Measurements from ENCODE around the gene SGMS1. TPM values are rescaled to one million over a fixed set of nuclear protein-coding genes. Genes with fewer than 3 reads are reported as not detected.
A peak's percentile ranks its signal among the peaks of the same experiment; 100 is the strongest.

Gene SGMS1
- total RNA-seq, 1 donor from 2014 or later: 24.1 TPM

DNA sequence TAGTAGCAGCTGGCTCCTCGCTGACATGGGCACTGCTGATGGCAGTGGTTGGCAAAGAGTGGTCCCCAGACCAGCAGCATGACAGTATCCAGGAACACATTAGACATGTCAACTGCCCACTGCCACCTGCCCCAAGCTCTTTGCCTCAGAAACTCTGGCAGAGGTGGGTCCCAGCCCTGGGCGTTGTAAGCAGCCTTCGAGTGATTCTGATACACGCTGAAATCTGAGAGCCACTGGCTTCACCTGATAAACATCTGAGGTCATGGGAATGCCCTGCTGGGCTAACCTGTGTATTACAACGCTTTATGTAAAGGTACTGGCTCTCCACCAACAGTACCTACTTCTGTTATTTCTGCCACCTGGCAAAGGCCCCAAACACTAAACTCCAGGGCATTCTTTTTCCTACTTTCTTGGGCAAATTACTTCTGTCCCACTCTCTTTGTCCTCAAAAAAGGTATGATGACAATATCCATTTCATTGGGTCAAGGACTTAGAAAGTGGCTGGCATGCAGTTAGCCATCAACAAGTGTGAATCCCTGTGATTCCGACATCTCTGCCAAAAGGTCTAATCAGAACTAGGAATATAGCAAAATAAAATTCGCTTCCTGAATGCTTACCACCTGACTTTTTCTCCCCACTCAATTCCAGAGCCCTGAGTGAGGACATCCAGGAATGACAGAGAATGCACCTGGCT is 9.2 kb downstream of the SGMS1 start:
- Mint-ChIP-seq H3K27me3 (ENCODE audit: unreplicated experiment) (no peaks in the 10 kb centered on the region), H3K9me3 (ENCODE audit: unreplicated experiment) (peaks cover 3% of the 10 kb centered on the region), H3K27ac (ENCODE audit: unreplicated experiment) (no peak overlapping the region), H3K4me1 (ENCODE audit: low read depth, unreplicated experiment) (peaks cover 45% of the 10 kb centered on the region), H3K4me3 (ENCODE audit: unreplicated experiment) (no peak overlapping the region), H3K36me3 (ENCODE audit: unreplicated experiment) (no peaks in the 10 kb centered on the region)
- no peak for DNase-seq
- TF ChIP-seq, protein P1, sequence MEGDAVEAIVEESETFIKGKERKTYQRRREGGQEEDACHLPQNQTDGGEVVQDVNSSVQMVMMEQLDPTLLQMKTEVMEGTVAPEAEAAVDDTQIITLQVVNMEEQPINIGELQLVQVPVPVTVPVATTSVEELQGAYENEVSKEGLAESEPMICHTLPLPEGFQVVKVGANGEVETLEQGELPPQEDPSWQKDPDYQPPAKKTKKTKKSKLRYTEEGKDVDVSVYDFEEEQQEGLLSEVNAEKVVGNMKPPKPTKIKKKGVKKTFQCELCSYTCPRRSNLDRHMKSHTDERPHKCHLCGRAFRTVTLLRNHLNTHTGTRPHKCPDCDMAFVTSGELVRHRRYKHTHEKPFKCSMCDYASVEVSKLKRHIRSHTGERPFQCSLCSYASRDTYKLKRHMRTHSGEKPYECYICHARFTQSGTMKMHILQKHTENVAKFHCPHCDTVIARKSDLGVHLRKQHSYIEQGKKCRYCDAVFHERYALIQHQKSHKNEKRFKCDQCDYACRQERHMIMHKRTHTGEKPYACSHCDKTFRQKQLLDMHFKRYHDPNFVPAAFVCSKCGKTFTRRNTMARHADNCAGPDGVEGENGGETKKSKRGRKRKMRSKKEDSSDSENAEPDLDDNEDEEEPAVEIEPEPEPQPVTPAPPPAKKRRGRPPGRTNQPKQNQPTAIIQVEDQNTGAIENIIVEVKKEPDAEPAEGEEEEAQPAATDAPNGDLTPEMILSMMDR (IDR thresholded peaks at IDR 0.05; ENCODE audit: partially characterized antibody, unreplicated experiment): peak; percentile 66

DNA sequence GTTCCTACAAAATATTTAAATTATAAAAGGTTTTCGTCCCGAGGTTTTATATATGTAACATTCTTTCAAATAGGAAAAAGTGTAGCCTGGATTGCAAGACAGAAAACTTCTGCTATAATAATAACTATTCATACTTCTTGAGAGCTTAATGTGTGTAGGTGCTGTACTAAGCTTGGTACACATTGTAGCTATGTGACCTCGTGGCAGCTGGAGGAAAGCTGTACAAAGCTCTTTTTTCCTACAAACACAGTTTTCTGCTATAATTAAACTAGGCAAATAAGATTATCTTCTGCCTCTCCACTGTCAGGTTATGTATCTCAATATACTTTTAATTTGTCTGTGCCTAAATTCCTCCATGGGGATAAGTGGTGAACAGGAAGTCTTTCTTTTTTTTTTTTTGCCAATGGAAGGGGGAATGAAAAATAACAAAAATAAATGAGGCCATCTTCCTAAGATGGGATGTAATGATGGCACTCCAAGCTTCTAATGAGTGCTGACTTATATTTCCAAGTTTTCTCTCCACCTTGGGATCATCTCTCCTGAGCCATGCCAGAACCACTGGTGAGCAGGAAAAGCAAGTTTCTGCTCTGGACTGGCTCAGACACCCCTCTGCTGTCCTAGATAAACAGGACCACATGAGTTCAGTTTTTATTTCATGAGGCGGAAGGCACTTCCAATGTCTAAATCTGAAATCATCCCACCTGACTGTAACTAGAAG is 9.9 kb downstream of the SGMS1 start:
- no peak for DNase-seq
- H3K4me3 Mint-ChIP-seq (ENCODE audit: unreplicated experiment): no peak overlapping the region
- H3K9me3 Mint-ChIP-seq (ENCODE audit: unreplicated experiment): peaks cover 3% of the 10 kb centered on the region
- peaks cover 39% of the 10 kb centered on the region for H3K4me1 Mint-ChIP-seq (ENCODE audit: low read depth, unreplicated experiment)
- no peaks in the 10 kb centered on the region for H3K36me3 Mint-ChIP-seq (ENCODE audit: unreplicated experiment)
- TF ChIP-seq, protein P1 (IDR thresholded peaks at IDR 0.05; ENCODE audit: partially characterized antibody, unreplicated experiment): no peak
- H3K27ac Mint-ChIP-seq (ENCODE audit: unreplicated experiment): no peak overlapping the region
- H3K27me3 Mint-ChIP-seq (ENCODE audit: unreplicated experiment): no peaks in the 10 kb centered on the region

DNA sequence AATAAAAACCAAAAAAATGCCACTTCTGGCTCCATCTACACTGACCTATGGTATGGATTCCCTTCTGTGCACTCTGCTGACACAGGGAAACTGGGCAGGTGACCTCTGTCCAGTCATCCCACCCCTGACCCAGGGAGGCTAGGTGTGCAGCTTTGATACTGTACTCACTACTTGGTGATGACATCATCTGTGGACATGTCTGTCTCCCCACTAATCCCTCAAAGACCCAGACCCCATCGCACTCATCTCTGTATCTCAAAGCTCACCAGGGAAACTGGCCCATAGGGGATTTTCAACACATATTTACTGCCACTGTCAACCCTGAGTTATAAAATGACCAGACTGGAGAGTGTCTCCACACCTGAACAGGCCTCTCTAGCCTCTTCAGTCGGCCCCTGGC is 10.6 kb downstream of the SGMS1 start:
- H3K27ac Mint-ChIP-seq (ENCODE audit: unreplicated experiment): peak overlapping the region; percentile 60

DNA sequence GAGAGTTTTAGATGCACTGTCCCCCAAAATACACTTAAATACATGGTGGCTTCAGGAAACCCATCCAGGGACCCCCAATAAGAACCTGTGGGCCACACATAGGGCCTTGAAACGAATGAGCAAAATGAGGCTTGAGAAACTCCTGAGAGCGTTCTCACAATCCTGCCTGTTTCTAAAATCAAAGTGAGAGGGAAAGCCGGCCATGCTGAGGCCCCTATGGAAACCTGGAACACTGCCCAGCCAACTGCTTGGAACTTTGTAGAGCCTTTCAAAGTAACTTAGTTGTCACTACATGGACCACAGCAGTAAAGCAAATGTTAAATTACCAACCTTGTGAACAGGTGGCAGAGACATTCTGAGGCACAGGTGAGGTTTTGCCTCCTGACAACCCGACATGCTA is 13.4 kb downstream of the SGMS1 start:
- no peaks in the 10 kb centered on the region for H3K9me3 Mint-ChIP-seq (ENCODE audit: unreplicated experiment)
- H3K27me3 Mint-ChIP-seq (ENCODE audit: unreplicated experiment): no peaks in the 10 kb centered on the region
- no peak overlapping the region for H3K4me3 Mint-ChIP-seq (ENCODE audit: unreplicated experiment)
- DNase-seq: no peak
- no peaks in the 10 kb centered on the region for H3K36me3 Mint-ChIP-seq (ENCODE audit: unreplicated experiment)
- peaks cover 32% of the 10 kb centered on the region for H3K4me1 Mint-ChIP-seq (ENCODE audit: low read depth, unreplicated experiment)
- TF ChIP-seq, protein P1 (IDR thresholded peaks at IDR 0.05; ENCODE audit: partially characterized antibody, unreplicated experiment): no peak
- H3K27ac Mint-ChIP-seq (ENCODE audit: unreplicated experiment): no peak overlapping the region

More for the DNA sequence above, 10.6 kb downstream of the SGMS1 start:
- Mint-ChIP-seq H3K4me3 (ENCODE audit: unreplicated experiment) (no peak overlapping the region), H3K9me3 (ENCODE audit: unreplicated experiment) (peaks cover 2% of the 10 kb centered on the region), H3K4me1 (ENCODE audit: low read depth, unreplicated experiment) (peaks cover 33% of the 10 kb centered on the region), H3K27me3 (ENCODE audit: unreplicated experiment) (no peaks in the 10 kb centered on the region), H3K36me3 (ENCODE audit: unreplicated experiment) (no peaks in the 10 kb centered on the region)
- no peak for DNase-seq
- TF ChIP-seq, protein P1 (IDR thresholded peaks at IDR 0.05; ENCODE audit: partially characterized antibody, unreplicated experiment): no peak

DNA sequence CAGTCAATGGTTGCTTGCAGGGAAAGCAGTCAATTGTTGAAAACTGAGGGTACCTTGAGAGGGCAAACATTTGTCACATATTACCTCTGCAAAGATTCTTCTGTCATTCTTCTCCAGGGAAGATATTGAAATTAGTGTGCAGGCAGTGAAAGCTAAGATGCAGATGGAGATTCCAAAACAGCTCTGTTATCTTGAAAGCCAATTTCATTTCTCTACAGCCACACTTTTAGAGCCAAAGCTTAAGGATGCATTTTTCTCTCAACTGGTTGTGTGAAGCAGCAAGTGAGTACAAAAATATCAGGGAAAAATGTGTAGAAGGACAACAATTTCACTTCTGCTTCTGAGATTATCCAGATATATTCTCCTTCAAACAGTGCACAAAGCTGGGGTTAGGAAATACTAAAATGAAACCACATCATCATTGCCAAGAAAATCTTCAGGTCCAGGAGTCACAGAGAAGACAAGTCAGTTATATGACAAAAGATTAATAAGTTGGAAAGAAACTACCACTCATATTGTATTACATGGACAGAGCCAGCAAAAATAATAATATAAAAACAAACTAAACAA is 16.3 kb downstream of the SGMS1 start:
- TF ChIP-seq, protein P1 (IDR thresholded peaks at IDR 0.05; ENCODE audit: partially characterized antibody, unreplicated experiment): no peak
- H3K4me1 Mint-ChIP-seq (ENCODE audit: low read depth, unreplicated experiment): peaks cover 41% of the 10 kb centered on the region
- no peaks in the 10 kb centered on the region for H3K36me3 Mint-ChIP-seq (ENCODE audit: unreplicated experiment)
- H3K9me3 Mint-ChIP-seq (ENCODE audit: unreplicated experiment): no peaks in the 10 kb centered on the region
- no peaks in the 10 kb centered on the region for H3K27me3 Mint-ChIP-seq (ENCODE audit: unreplicated experiment)
- H3K4me3 Mint-ChIP-seq (ENCODE audit: unreplicated experiment): no peak overlapping the region
- DNase-seq: no peak
- no peak overlapping the region for H3K27ac Mint-ChIP-seq (ENCODE audit: unreplicated experiment)

Data from glutamatergic neuron (in vitro differentiated cells).